ENCODE data around the gene B4GALNT3.
"Not testable (repeated sequence)": the region's sequence is repeated elsewhere in the genome, so short reads cannot be mapped to it uniquely, and the experiment has no call there.

B4GALNT3 gene

DNA sequence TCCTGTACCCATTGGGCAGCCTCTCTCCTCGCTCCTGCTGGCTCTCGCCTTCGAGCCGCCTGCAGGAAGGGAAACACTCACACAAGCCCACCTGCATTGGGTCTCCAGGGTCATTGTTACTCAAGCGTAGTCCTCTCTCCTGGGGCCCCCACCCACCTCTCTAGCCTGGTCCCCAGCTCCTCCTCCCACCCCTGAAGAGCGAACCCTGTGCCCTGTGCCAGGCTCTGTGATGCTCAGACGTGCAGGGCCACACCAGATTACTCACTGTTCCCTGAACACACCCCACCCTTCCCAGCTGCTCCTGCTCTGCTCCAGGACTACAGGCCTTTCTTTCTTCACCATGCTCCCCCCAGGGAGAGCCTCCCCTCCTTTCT, 115.4 kb downstream of the B4GALNT3 start:
- no peak for DNase-seq (ENCODE audit: low spot score)

DNA sequence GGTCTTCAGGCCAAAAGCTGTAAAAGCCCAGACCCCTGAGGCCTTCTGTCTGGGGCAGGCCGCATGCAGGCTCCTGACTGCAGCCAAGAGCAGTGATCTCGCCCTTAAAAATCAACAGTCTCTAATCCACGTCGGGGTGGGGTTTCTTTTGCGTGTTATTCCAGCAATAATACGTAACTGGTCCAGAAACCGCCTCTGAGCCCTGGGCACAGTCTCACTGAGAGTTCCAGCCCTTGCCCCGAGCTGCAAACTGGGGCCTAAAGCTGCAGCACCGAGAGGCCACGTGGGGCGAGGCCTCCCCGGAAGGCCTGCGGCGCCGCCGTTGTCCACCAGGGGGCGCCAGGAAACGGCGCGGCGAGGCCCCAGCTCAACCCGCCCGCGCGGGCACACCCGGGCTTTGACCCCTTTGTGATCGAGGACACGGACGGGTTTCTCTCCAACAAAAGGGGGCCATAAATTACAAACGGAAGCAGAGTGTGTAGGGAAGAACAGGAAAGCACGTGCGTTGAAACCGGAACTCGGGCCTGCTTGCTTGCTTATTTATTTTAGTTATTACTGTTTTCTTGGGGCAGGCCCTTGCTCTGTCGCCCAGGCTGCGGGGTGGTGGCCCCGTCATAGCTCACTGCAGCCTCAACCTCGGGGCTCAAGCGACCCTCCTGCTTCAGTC, 116.3 kb downstream of the B4GALNT3 start:
- peak; percentile 94 for DNase-seq (ENCODE audit: low spot score)

DNA sequence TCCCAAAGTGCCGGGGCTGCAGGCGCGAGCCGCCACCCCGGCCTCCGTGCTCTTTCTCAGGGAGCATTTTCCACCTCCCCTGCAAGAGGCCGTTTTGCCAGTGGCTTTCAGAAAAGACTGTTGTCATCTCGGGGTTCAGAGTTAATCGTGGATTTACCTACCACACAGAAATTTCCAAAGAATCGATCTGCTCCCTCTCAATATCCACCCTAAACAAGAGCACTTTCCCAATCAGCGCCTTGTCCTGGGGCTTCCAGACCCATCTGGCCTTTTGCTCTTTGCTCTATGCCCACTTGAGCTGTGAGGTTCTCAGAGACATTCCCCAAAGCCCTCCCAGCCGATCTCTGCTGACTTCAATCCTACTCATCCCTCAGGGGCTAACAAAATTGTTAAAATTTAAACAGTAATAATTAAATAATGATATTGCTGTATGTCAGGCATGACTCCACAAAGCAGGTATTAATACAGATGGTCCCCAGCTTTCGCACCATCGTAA, 116.9 kb downstream of the B4GALNT3 start:
- DNase-seq (ENCODE audit: low spot score): no peak

DNA sequence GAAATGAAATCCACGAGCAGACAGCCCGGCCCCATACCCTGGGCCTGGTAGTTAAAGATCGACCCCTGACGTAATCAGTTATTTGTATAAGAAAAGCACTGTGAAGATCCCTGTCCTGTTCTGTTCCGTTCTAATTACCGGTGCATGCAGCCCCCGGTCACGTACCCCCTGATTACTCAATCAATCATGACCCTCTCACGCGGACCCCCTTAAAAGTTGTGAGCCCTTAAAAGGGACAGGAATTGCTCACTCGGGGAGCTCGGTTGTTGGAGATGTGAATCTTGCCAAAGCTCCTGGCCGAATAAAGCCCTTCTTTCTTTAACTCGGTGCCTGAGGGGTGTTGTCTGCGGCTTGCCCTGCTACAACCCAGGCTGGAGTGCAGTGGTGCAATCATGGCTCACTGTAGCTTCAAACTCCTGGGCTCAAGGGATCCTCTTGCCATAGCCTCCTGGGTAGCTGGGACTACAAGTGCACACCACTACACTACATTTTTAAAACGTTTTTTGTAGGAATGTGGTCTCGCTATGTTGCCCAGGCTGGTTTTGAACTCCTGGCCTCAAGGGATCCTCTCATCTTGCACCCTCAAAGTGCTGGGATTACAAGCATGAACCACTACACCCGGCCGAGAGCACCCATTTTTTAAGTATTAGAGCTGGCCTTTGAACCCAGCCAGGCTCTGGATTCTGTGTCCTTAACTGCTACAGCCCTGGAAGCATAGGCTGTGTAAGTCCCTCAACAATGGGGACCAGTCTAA, 118.4 kb downstream of the B4GALNT3 start:
- DNase-seq (ENCODE audit: low spot score): not testable (repeated sequence)

DNA sequence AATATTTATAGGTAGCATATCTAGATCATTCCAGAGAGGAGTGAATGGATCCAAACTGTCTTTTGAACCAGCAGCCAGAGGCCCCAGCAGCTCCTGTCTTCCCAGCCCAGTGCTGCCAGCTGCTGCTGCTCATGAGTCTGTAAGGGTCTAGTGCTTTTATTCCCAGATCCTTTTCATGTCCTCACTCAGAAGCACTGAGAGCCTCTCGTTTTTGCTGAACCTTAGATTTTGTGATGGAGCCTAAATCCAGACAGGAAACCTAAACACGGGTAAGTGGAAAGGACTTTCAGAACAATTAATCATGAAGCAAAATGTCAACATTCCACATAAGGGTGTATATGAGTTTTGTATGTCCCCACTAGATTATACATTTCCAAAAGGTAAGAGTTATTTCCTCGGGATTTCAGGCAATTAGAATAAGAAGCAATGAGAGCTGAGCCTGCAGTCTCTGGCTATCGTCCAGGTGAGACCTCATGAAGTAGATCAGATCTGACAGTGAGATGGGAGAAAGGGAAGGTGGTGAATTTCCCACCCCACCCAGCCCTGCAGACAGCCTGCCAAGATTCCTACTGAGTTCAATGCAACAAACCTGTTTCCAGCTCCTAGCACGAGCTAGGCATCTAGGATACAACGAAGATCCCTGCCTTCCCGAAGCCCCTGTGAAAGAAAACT, 119.1 kb downstream of the B4GALNT3 start:
- DNase-seq (ENCODE audit: low spot score): no peak

DNA sequence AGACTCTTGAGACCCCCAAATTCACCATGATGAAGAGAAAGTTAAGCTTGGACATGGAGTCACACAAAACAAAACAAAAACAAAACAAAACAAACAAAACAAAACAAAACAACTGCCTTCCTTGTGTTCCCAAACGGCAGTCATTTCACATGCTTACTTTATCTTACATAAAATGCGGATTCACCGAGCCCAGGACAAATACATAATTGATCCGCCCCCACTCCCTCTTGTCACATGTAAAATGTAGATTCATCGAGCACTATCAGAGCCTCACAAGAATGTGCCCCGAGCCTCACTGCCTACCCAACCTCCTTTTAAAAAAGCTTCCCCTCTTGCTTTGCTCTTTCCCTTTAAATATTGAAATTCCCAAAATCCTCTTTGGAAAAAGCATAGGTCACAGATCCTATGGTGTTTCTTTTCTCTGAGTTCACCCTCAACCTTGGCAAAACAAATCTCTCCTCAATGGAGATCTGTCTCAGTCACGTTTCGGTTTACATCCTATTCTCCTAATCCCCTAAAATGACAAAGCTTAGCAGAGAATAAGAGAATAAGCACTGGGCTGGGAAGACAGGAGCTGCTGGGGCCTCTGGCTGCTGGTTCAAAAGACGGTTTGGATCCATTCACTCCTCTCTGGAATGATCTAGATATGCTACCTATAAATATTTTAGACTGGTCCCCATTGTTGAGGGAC, 119.8 kb downstream of the B4GALNT3 start:
- no peak for DNase-seq (ENCODE audit: low spot score)

DNA sequence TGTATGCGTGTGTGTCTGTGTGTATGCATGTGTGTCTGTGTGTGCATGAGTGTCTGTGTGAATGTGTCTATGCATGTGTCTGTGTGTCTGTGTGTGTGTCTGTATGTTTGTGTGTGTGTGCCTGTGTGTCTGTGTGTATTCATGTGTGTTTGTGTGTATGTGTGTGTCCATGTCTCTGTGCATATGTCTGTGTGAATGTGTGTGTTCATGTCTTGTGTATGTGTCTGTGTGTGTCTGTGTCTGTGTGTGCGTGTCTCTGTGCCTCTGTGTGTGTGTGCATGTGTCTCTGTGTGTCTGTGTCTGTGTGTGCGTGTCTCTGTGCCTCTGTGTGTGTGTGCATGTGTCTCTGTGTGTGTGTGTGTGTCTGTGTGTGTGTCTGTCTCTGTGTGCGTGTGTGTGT, 121.1 kb downstream of the B4GALNT3 start:
- DNase-seq (ENCODE audit: low spot score): no peak

DNA sequence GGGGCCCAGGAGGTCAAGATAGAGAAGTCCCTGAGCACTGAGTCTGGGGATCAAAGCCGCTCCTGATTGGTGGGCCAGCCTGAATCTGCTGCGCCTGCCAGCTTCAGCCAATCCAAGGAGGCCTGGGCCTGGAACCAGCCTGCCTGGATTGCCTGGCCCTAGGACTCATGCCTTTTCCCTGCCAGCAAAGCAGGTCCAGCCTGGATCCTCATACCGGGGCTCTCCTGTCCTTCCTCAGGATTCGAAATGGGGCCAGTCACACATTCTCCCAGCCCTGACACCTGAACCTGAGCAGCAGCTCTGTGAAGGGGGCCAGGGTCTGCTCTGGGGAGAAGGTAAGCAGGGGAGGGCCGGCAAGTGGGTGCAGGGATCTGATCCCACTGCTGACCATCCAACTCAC, 121.6 kb downstream of the B4GALNT3 start:
- DNase-seq (ENCODE audit: low spot score): no peak

DNA sequence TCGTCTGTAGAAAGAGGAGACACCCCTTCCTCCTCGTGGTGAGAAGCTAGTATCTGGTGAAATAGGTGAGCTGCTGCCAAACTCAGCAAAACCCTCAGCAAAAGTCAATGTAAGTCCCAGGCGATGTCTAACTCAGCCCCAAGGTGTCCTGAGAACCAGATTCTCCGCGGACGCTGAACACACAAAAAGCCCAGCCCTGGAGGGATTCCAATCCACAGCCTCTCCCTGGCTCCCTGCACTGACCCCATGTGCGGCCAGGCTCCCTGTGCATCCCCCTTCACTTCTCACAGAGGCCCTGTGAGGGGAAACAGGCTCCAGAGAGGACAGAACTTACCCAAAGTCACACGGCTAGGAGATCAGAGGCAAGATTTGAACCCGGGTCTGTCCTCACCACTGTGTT, 122.0 kb downstream of the B4GALNT3 start:
- no peak for DNase-seq (ENCODE audit: low spot score)

DNA sequence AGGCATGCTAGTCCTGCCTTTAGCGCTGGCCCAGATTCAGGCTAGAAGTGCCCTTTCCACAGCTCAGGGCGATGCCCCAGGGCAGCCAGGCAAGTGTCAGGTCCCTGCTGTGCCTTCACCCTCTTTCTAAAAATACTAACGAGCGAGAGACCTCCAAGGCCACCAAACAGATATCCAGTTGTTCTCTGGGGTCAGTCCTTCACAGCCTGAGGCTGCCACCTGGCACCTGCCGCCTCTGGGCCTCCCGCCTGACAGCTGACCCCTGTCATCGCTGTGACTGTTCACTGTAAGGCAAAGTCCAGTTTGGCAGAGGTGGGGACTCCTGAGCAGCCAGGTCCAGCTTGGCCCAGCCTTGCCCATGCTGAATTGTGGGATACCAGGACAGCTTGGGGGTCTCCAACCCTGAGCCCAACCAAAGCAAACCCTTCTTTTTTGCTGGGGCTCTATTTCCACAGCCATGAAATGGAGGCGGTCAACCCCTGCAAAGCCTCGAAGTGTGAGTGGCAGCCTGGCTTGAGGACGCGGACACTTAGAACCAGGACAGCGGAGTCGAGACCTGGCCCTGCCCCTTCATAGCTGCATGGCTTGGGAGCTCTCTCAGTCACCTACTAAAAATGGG, 123.6 kb downstream of the B4GALNT3 start:
- DNase-seq (ENCODE audit: low spot score): no peak

DNA sequence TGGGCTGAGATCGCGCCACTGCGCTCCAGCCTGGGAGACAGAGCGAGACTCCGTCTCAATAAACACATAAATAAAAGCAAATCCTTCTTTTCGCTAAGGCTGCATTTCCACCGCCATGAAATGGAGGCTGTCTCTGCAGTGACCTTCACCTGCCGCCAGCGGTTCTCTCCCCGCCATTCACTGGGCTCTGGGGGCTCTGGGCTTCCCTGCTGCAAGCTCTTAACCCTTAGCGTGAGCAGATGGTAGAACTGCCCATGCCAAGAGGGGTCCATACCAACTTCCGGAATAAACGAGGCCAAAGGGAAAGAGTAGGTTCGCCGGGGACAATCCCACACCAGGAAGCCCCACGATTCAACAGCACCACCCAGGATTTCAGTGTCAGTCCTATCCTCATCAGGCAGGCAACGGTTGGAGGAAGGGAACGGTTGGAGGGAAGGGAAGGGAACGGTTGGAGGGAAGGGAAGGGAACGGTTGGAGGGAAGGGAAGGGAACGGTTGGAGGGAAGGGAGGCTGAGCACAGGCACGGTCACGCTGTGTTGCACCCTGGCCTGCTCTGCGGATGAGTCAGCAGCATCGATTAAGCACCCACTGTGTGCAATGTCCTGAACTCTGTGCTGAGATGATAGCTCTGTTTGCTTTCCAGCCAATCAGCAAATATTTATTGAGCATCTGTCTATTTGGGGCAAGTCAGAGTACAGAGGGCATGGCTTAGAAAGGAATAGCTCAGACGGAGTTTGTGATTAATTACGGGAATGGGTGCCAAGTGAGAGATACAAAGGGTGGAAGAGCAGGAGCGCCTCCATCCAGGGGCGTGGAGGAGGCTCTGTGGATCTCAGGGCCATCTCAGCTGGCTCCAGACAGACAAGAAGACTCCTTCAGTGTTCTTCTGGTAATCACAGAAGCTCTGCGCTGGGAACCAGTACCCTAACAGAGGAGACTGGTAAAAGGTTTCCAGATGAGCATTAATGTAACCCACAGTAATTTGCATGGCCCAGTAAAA, 125.6 kb downstream of the B4GALNT3 start:
- no peak for DNase-seq (ENCODE audit: low spot score)

DNA sequence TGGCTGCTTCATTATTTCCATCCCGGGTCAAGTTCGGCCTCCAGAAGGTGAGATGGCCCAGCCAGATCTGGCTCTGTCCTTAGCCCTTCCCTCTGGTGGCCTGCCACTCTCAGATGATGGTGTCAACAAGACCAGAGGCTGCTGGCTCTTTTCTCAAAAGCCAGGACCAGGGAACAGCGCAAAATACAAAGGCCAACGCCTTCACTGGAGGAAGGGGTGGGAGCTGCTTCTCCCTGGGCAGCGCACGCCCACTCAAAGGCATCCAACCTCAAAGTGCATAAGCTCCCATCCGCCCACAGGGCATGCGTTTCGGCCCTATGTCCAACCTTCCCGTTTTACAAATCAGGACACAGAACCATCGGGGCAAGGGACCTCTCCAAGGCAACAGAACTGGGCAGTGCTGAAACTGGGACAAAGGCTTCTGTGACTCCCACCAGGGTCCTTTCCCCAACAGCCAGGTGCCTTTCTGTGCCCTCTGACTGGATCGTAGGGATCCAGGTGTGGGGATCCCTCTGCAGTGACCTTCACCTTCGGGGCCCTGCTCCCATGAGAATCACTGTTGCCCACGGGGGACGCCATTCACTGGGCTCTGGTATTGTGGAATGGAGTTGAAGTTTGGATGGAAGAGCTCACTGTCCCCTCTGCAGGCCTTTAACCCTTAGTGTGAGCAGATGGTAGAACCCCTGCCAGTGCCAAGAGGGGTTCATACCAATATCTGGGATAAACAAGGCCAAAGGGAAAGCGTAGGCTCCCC, 126.8 kb downstream of the B4GALNT3 start:
- DNase-seq (ENCODE audit: low spot score): no peak

DNA sequence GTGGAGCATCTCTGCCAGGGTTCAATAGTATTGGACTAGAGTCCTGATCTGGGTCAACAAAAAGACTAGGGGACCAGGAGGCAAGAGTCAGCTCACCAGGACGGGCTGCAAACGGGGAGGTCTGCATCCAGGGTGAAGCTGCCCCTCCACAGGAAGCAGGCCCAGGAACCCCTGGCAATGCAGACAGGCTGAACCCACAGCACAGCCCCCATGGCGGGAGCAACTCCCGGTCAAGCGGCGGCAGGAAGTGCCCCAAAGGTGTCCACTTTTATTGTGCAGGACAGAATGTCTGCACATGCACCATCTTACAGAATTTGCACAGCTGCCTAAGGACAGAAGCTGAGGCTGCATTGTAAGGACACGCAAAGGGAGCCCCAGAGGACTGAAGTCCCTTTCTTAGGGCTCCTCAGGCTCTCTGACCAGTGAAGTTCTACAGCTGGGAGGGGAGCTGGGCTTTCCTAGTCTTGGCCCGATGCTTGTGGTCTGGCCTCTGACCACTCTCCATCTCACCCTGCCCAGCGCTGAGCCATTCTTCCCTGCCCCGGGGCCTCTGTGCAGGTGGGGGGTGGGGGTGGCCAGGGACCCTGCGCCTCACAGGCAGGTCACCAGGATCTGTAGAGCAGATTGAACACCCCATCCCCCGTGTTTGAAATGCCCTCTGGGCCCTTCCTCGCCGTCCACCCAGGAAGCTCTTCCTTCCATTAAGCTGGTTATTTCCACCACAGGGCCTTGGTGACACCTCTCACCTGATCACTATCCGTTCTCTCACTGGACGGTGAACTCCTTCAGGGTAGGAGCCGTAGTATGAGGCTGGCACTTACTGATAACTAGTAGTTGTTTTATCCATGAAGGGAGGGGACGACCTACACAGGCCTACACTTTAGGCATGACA, 127.6 kb downstream of the B4GALNT3 start:
- DNase-seq (ENCODE audit: low spot score): no peak

DNA sequence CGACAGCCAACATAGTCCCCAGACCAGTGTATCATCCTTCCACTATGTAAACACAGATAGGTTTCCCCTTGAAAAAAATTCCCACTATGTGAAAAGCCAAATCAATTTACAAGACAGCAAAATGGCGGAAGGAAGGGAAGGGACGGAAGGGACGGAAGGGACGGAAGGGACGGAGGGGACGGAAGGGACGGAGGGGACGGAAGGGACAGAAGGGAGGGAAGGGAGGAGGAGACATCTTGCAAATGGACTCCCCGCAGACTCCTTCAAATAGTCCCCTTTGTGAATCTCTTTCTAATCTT, 128.2 kb downstream of the B4GALNT3 start:
- DNase-seq (ENCODE audit: low spot score): no peak

DNA sequence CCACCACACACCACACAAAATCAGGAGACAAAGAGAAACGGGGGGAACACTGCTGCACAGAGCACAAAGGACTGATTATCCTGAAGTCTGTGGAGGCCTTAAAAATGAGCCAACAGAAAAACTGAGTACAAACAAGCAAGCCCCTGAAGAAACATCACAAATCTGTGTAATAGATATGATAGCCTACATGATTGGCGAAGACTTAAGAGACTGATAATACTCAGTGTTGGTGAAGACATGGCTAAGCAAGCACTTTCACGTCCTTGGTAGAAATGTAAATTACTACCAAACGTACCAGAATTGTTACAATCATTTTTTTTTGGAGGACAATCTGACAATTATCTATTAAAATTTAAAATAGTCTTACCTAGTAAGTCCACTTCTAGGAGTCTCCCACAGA, 128.9 kb downstream of the B4GALNT3 start:
- no peak for DNase-seq (ENCODE audit: low spot score)

DNA sequence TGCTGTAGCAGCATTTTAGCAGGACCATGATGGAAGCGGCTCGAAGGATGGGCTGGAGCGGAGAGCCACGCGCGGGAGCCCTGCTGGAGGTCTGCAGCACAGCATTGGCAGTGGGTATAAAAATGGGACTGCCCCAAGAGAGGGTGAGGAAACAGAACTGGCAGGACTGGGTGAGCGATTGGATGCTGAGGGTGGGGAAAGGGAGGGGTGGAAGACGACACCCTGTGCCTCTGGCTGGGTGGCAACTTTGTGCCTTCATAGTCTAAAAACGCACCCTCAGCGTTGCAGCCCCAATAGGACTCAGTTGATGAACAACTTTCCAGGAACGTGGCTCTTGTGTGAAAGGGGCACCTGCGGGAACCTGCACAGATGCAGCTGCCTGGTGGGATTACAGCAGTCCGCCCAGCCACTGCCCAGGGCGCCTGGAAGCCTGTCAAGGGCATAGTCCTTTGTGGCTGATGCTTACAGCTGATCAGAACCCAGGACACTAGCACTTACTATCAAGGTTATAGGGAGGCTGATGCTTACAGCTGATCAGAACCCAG, 130.5 kb downstream of the B4GALNT3 start:
- DNase-seq (ENCODE audit: low spot score): no peak

DNA sequence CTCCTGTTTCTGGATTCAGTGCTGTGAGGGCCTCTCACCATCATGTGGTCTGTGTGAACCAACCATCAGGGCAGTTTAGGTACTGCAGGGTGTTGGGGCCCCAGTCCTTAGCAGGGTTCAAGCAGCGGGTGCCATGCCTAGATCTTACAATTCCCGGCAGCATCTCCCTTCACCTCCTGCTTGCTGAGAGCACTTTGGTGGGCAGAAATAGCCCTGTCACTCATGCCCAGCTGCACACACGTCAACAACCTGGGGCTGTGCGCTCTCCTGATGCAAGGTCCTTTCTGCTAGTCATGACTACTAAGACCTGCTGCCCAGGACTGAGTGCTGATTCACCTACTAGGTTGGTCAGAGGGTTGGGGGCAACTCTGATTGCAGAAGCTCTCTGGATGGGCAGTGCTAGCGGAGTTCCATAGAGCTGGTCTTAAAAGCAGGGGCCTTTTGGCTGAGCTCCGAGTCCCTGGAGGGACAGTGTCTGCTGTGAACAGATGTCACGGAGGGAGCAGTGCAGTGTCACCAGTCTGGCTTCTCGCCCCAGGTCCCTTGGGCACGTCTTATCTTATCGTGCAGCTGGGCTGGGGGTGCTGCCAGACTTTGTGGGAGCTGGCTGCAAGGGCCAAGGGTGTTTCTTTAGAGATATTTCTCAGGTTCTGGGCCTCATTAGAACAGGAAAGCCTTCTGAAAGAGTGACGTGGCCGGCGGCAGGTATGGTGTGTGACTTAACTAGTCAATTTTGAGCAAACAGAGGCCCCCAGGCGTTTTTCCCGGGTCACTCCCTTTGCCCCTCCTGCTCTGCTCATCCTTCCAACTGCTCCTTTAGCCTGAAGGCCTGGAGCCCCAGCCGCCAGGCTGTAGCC, 131.7 kb downstream of the B4GALNT3 start:
- DNase-seq (ENCODE audit: low spot score): no peak

DNA sequence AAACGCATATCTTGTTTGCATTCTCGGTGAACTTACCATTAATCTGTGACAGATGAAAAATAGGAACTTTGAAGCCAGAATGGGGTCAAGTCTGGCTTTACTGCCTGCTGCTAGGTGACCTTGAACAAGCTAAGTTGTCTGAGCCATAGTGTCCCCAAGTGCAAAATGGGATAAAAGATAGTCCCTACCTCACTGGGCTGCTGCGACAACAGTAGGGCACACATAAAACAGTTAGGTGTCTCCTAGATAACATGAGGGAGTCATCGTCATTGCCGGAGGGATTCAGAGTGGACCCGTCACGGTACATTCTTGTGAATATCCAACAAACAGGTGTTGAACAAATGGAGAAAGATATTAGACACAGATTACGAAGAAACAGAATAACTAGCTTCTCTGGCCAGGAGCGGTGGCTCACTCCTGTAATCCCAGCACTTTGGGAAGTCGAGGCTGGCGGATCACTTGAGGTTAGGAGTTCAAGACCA, 132.3 kb downstream of the B4GALNT3 start:
- DNase-seq (ENCODE audit: low spot score): no peak
